Adrenal gland (tissue), 5 donors: Measurements from ENCODE around the gene RASGEF1C.

Source experiments
- POLR2A ChIP-seq, 2 donors: fragments of 450-650 bp; IDR thresholded peaks; one replicate each; pipeline ENCODE4 v1.6.1; 2017; ENCODE audit warnings: antibody characterized with exemption in 2 of 2, mild to moderate bottlenecking in 2 of 2, moderate library complexity in 1 of 2
- TF ChIP-seq, protein P1 (sequence below), 6 experiments: fragments of 450-650 bp in 4 of 6; fragments of 200-600 bp in 2 of 6; sonication (generic) in 1 of 6; IDR thresholded peaks; 1 replicate in 5 of 6; 2 replicates in 1 of 6; pipeline versions ENCODE4 v1.5.1 to v1.8.0; 2016 to 2021; ENCODE audit warnings: antibody characterized with exemption in 6 of 6, mild to moderate bottlenecking in 2 of 6, moderate library complexity in 1 of 6
- donor health status: DM: no; HTN: no; CAD: no.

- TF ChIP-seq, protein P1, sequence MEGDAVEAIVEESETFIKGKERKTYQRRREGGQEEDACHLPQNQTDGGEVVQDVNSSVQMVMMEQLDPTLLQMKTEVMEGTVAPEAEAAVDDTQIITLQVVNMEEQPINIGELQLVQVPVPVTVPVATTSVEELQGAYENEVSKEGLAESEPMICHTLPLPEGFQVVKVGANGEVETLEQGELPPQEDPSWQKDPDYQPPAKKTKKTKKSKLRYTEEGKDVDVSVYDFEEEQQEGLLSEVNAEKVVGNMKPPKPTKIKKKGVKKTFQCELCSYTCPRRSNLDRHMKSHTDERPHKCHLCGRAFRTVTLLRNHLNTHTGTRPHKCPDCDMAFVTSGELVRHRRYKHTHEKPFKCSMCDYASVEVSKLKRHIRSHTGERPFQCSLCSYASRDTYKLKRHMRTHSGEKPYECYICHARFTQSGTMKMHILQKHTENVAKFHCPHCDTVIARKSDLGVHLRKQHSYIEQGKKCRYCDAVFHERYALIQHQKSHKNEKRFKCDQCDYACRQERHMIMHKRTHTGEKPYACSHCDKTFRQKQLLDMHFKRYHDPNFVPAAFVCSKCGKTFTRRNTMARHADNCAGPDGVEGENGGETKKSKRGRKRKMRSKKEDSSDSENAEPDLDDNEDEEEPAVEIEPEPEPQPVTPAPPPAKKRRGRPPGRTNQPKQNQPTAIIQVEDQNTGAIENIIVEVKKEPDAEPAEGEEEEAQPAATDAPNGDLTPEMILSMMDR (IDR thresholded peaks at IDR 0.05), result no peak
- TF ChIP-seq POLR2A (IDR thresholded peaks at IDR 0.05), result no peak
These were observed 25.3 kb upstream of the RASGEF1C start for GRCh38 chr5:180234271-180234670.
